ENCODE data around the gene C14orf180.

Gene C14orf180

DNA sequence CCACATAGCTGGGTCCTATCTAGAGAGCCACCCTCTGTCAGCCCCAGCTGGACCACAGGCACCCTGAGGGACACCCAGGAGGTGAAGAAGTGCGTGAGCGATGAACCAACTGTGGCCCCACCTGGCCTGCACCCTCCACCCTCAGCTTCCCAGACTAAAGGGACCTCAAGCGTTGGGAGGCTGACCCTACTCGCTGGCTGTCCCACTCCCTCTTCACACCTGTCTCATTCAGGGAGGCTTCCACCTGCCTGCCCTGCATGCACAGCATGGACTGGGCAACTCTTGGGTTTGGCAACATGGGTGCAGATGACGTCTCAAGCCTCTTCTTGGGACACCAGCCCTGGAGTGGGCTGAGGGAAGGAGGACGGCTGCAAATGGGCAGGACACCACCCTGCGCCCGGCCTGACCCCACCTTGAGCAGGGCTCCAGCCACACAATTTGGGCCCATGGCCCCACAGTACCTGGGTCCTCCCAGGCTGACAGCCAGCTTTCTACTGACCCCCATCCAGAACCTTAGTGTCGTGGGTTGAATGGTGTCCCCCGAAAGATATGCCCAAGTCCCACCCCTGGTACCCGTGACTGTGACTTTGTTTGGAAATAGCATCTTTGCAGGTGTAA, 22.9 kb downstream of the C14orf180 start:
- TF ChIP-seq, protein P1, sequence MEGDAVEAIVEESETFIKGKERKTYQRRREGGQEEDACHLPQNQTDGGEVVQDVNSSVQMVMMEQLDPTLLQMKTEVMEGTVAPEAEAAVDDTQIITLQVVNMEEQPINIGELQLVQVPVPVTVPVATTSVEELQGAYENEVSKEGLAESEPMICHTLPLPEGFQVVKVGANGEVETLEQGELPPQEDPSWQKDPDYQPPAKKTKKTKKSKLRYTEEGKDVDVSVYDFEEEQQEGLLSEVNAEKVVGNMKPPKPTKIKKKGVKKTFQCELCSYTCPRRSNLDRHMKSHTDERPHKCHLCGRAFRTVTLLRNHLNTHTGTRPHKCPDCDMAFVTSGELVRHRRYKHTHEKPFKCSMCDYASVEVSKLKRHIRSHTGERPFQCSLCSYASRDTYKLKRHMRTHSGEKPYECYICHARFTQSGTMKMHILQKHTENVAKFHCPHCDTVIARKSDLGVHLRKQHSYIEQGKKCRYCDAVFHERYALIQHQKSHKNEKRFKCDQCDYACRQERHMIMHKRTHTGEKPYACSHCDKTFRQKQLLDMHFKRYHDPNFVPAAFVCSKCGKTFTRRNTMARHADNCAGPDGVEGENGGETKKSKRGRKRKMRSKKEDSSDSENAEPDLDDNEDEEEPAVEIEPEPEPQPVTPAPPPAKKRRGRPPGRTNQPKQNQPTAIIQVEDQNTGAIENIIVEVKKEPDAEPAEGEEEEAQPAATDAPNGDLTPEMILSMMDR (conservative IDR thresholded peaks at IDR 0.05) = no peak
- no peak for TF ChIP-seq ZFX (IDR thresholded peaks at IDR 0.05)
- H3K27ac ChIP-seq = no peak overlapping the region

DNA sequence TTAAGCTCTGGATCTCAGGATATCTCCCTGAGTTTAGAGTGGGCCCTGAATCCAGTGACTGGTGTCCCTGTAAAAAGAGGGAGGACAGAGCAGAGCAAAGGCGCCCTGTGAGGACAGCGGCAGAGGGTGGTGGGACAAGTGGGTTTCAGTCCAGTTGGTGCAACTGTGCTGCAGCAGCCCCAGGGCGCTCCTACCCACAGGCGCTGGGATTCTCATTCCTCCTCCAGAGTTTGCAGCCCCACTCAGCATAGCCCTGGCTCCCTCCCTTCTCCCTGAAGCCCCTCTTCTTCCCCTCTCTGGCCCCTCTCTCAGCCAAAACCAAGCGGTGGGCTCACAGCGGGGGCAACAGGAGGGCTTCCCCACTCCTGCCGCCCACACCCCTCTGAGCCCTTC, 23.4 kb downstream of the C14orf180 start:
- no peak for TF ChIP-seq ZFX (IDR thresholded peaks at IDR 0.05)
- TF ChIP-seq, protein P1 (conservative IDR thresholded peaks at IDR 0.05) = no peak
- H3K27ac ChIP-seq = no peak overlapping the region

DNA sequence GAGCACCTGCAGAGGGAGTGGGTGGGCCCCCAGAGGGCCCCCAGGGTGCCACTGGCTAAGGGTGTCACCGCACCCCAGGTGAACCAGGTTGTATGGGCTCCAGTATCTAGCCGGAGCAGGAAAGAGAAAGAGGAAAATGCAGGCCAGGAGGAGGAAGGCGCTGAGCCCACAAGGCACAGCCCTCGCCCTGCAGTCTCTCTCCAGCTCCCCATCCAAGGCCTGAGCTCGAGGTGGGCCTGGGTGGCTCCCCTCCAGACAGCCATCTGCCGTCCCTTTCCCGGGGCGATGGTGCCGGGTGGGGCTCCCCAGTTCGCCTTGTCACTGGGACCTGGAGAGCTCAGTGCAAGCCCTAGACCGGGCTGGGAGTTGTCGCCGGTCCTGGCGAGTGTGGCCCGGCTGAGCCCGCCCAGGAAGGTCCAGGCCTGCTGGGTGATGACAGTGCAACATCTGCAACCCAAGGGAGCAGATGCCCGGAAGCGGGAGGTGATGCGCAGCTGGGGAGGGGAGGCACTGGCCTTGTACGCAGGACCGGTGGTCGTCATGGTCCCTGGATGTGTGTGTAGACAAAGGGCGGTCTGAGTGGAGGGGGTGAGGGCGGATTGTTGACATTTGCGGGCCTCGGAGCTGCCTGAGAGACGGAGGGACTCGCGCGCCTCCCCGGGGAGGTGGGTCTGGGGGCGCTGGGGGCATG, 24.3 kb downstream of the C14orf180 start:
- no peak for TF ChIP-seq ZFX (IDR thresholded peaks at IDR 0.05)
- TF ChIP-seq, protein P1 (conservative IDR thresholded peaks at IDR 0.05) = no peak
- H3K27ac ChIP-seq = peak overlapping the region; percentile 9; the same call in 1 of the 2 replicates

DNA sequence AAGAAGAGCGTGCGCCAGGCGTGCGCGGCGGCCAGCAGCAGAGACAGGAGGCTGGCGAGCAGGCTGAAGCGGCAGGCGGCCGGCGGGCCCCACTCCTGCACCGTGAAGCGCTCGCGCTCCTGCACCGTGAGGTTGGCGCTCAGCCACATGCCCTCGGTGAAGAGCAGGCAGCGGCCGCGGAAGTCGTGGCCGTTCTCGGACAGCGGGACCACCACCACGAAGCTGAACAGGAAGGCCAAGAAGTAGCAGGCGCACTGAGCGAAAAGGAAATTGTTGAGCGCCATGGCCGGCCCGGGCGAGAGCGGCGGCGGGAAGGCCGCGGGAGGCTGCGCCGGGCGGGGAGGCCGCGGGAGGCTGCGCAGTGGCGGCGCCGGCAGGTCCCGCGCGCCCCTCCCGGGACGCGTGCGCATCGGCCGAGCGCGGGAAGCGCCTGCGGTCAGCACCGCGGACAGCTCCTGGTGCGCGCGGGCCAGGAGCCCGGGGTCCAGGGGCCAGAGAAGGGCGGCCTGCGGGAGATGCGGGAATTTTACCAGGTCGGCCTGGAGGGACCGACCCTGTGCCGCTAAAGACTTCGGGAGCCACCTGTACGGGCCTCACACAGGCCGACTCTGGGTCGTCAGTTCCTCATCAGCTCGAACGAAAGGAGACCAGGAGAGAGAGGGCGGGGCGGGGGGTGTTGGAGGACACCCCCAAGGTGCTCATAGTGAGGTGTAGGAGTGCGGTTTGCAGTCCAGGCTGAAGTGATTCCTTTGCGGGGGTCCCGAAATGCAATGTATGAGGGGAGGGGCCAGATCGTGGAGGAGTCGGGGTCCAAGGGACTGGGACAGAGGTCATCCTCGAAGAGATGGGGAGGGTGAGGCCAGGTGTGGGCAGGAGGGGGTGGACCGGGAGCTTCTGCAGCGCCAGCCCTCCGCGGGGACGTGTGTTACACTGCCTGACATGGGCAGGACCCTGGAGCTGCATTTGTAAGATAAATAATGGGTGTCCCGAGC, 25.2 kb downstream of the C14orf180 start, which contains the start of gene TMEM179:
Gene TMEM179 (minus strand): TSS at position 315 of the 992 bp plus-strand sequence. CDS start 31 bp downstream, at position 284.
- TF ChIP-seq, protein P1 (conservative IDR thresholded peaks at IDR 0.05) = no peak
- TF ChIP-seq ZFX (IDR thresholded peaks at IDR 0.05) = peak; percentile 58; the same call in 1 of the 2 replicates

DNA sequence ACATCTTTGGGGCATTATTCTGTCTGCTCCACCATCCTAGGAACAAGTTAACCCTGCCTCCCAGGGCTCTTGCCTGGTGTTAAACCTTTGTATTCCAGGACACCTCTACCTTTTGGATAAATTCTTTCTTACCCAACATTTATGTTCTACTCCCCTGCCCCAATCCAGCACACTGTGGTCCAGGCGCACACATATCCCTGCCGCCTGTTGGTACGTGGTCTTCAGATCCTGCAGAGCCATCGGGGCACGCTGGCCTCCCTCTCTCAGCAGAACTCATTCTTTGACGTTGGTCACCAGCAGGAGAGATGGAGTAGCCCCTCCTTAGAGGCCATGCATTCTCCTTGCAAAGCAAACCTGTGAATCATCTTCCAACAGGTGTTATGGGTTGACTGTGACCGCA, 30.1 kb downstream of the C14orf180 start:
- TF ChIP-seq ZFX (IDR thresholded peaks at IDR 0.05) = no peak
- TF ChIP-seq, protein P1 (conservative IDR thresholded peaks at IDR 0.05) = no peak
- H3K27ac ChIP-seq = no peak overlapping the region

More for the DNA sequence above, 25.2 kb downstream of the C14orf180 start, which contains the start of gene TMEM179:
- peak within 1 kb of the TSS; percentile 9; the same call in 1 of the 2 replicates for H3K27ac ChIP-seq

DNA sequence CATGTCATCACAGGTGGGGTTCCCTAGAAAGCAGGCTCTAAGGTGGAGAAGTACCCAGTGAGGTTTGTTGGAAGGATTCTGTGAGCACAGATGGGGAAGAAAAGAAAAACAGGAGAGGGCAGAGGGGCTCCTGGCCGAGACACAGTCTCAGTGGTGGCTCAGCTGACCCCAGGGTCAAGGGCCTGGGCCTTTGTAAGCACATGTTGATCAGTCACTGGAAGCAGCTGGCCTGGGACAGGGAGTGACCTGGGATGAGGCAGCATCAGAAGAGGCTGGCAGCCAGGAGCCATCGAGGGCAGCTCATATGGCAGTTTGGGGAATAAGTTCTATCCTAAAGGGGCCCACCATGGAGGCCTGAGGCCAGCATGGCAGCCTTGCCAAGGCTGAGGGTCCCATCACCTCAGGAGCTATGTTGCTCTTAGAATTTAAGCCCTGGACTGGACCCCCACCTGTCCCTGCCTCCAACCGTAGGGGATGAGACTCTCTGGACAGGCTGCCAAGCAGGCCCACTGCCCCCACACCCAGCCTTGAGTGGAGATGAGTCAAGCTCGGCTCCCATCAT, 31.3 kb downstream of the C14orf180 start:
- H3K27ac ChIP-seq = no peak overlapping the region
- no peak for TF ChIP-seq ZFX (IDR thresholded peaks at IDR 0.05)
- TF ChIP-seq, protein P1 (conservative IDR thresholded peaks at IDR 0.05) = no peak
